HL-60/S4 (cell line): ENCODE data around the gene SRGN.
"Not testable (repeated sequence)": the region's sequence is repeated elsewhere in the genome, so short reads cannot be mapped to it uniquely, and the experiment has no call there.

ENCODE experiments used
- in situ Hi-C: fragments of 300-500 bp; cut with MboI; formaldehyde crosslinking; loops from 2 replicates; pipeline ENCODE4 v1.14.3; 2022; ENCODE audit warnings: low sequenced_read_pairs

Gene SRGN

GRCh38 chr10:69125554-69125953, 37.7 kb downstream of the SRGN start:
- in situ Hi-C loops = no loop called here

GRCh38 chr10:69130251-69130650, 42.3 kb downstream of the SRGN start:
- in situ Hi-C loops = no loop called here

DNA sequence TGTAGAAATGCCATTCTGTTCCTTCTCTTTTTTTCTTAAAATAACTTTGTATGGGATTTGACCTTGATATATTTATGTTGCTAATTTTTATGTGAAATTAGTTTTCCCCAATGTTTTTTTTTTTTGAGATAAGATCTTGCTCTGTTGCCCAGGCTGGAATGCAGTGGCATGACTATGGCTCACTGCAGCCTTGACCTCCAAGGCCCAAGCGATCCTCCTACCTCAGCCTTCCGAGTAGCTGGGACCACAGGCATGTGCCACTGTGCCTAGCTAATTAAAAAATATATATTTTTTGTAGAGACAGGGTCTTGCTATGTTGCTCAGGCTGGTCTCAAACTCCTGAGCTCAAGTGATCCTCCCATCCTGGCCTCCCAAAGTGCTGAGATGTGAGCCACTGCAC, 52.1 kb downstream of the SRGN start:
- in situ Hi-C loops = no loop called here

DNA sequence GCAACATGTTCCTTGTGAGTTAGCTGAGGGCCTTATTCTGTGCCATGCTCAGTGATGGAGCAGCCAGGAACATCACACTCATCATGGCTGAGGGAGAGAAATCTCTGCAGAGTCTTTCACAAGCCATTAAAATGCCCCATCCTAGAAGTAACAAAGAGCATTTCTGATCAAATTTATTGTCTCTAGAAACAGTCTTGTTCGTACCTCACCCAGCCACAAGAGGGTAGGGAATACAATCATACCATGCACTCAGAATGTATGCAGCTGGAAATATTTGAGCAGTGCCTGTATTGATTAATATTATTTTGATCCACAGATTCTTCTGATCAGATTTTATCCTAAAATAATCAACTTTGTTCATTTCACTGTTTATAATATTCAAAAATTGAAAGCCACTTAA, 53.4 kb downstream of the SRGN start:
- in situ Hi-C loops = no loop called here

DNA sequence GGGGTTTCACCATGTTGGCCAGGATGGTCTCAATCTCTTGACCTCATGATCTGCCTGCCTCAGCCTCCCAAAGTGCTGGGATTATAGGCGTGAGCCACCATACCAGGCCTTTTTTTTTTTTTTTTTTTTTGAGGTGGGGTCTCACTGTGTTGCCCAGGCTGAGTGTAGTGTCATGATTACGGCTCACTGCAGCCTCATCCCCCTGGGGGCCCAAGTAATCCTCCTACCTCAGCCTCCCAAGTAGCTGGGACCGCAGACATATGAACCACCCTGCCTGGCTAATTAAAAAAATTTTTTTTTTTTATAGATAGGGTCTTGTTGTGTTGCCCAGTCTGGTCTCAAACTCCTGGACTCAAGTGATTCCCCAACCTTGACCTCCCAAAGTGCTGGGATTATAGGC, 54.2 kb downstream of the SRGN start:
- in situ Hi-C loops = not testable (repeated sequence)

DNA sequence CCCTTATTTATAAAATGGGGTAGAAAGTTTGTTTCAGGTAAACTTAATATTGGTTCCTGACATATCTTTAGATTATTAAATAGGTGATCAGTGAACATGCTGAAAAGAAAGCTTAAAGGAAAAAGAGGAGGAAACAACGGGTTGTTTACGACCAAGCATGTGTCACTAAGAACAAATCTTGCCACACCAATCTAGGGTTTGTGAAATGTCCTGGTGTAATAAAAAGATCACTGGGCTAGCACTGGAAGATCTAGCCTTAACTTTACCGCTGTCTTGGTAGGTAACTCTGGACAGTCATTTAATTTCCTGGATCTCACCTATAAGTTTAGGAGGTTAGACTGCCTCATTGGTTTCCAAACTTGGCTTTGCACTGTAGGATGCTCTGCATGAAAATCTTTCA, 55.1 kb downstream of the SRGN start:
- in situ Hi-C loops = no loop called here

GRCh38 chr10:69145329-69145728, 57.4 kb downstream of the SRGN start:
- in situ Hi-C loops = no loop called here

- in situ Hi-C loops = no loop called here
Observed at GRCh38 chr10:69145864-69146263, 58.0 kb downstream of the SRGN start.

DNA sequence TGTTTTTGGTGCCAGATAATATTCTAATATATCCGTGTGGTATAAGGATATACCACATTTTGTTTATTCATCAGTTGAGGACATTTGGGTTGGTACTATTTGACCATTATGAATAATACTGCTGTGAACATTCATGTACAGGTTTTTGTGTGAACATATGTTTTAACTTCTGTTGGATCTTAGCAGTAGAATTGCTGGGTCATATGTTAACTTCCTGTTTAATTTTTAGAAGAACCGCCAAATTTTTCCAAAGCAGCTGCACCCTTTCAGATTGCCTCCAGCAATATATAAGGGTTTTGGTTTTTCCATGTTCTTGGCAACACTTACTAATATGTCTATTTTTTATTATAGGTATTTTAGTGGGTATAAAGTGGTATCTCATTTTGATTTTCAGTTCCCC, 58.9 kb downstream of the SRGN start:
- in situ Hi-C loops = no loop called here

DNA sequence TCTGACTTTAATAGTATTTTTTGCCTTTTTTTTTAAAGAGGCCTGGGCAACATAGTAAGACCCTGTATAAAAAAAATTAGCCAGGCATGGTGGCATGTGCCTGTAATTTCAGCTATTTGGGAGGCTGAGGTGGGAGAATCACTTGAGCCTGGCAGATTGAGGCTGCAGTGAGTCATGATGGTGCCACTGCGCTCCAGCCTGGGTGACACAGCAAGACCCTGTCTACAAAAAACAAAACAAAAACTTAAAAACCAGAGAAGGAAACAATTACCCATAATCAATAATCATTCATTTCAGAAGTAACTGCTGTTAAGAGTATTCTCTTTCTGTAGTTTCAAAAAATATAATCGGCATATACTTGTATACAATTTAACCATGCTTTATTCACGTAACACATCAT, 64.1 kb downstream of the SRGN start:
- in situ Hi-C loops = no loop called here

GRCh38 chr10:69153227-69153626, 65.3 kb downstream of the SRGN start:
- in situ Hi-C loops = no loop called here
